ENCODE data around the gene CDK18. TPM values are rescaled to one million over a fixed set of nuclear protein-coding genes. Genes with fewer than 3 reads are reported as not detected.

The CDK18 gene
- total RNA-seq, 1 experiment from 2014 or later, result 38.5 TPM

- Histone ChIP-seq H2AFZ (ENCODE audit: low read length) (no peak overlapping the region), H4K91ac (ENCODE audit: insufficient read length, low read depth, low read length) (no peak overlapping the region), H3K56ac (ENCODE audit: insufficient read length, low read depth, low read length) (no peak overlapping the region), H2BK5ac (ENCODE audit: insufficient read length, low read length) (no peak overlapping the region), H3K4ac (ENCODE audit: low read depth, low read length) (no peak overlapping the region), H3K27ac (ENCODE audit: insufficient read length, low read depth, low read length) (no peak overlapping the region), H3K4me2 (ENCODE audit: insufficient read depth, insufficient read length, low read length) (no peak overlapping the region), H2BK12ac (ENCODE audit: insufficient read length, low read depth, low read length) (no peak overlapping the region), H3K9me3 (ENCODE audit: control insufficient read depth, low read depth, low read length) (no peaks in the 10 kb centered on the region), H3K79me1 (ENCODE audit: insufficient read depth, low read depth, low read length, poor library complexity, severe bottlenecking) (no peaks in the 10 kb centered on the region), H2BK120ac (ENCODE audit: low read depth, low read length, poor library complexity, severe bottlenecking) (no peak overlapping the region), H2AK5ac (ENCODE audit: insufficient read length, low read length) (no peak overlapping the region), H4K8ac (replicated peaks; ENCODE audit: insufficient read length, low read depth, low read length) (no peak overlapping the region), H3K23ac (ENCODE audit: insufficient read length, low read depth, low read length) (no peak overlapping the region), H3K9ac (ENCODE audit: extremely low read depth, insufficient read length, low read length) (no peak overlapping the region), H4K5ac (ENCODE audit: insufficient read length, low read depth, low read length) (no peak overlapping the region), H4K20me1 (ENCODE audit: control insufficient read depth, insufficient read depth, insufficient read length) (no peaks in the 10 kb centered on the region), H3K79me2 (ENCODE audit: insufficient read depth, low read length) (no peaks in the 10 kb centered on the region), H3T11ph (ENCODE audit: low read length) (no peak overlapping the region), H3K4me1 (ENCODE audit: insufficient read depth, low read length) (no peaks in the 10 kb centered on the region), H2BK20ac (ENCODE audit: low read depth, low read length, poor library complexity, severe bottlenecking) (no peak overlapping the region), H2BK15ac (ENCODE audit: low read depth, low read length) (no peak overlapping the region), H3K23me2 (ENCODE audit: insufficient read length, low read depth, low read length, poor library complexity, severe bottlenecking) (peaks cover 3% of the 10 kb centered on the region), H3K27me3 (ENCODE audit: insufficient read depth, low read length) (peaks cover 21% of the 10 kb centered on the region; the same call in 1 of the 2 replicates), H3K14ac (ENCODE audit: insufficient read depth, low read length) (no peak overlapping the region), H3K18ac (ENCODE audit: insufficient read length, low read depth, low read length) (no peak overlapping the region)
- H3K4me1 Mint-ChIP-seq, result peaks cover 17 to 24% of the 10 kb centered on the region in 2 experiments
- WGBS (ENCODE audit: extremely low coverage, insufficient read length, low lambda C conversion rate), result no CpG with 5 or more reads among the region's 7 CpGs
- peaks cover 87% of the 10 kb centered on the region for H3K27me3 Mint-ChIP-seq (ENCODE audit: low read depth)
- H3K27ac Mint-ChIP-seq, result no peak overlapping the region
- peak overlapping the region; percentile 34 to 62; a peak in 2 of 5 replicates for H3K4me3 Mint-ChIP-seq
- no peaks in the 10 kb centered on the region for H3K9me3 Mint-ChIP-seq
- DNase-seq, result no peak
- no peak for TF ChIP-seq CTCF (conservative IDR thresholded peaks at IDR 0.05)
- no peaks in the 10 kb centered on the region; a peak in 1 of 7 replicates for H3K36me3 Mint-ChIP-seq (ENCODE audit: insufficient read depth in 1 of 3, low read depth in 3 of 3)
These were observed 65.7 kb downstream of the CDK18 start for GRCh38 chr1:205570173-205570501.
